ENCODE results near the gene CABP1. TPM values are rescaled to one million over a fixed set of nuclear protein-coding genes. Genes with fewer than 3 reads are reported as not detected.
"Not testable (repeated sequence)": the region's sequence is repeated elsewhere in the genome, so short reads cannot be mapped to it uniquely, and the experiment has no call there.

CABP1 gene
- total RNA-seq, 1 donor from 2014 or later, result 0.47 TPM

GRCh38 chr12:120668091-120668867 lies 27.9 kb downstream of the CABP1 start:
- H3K27ac ChIP-seq, result no peak overlapping the region
- H3K9ac ChIP-seq, result no peak overlapping the region
- H3K36me3 ChIP-seq, result no peaks in the 10 kb centered on the region
- Mint-ChIP-seq H3K36me3 (no peaks in the 10 kb centered on the region), H3K9me3 (peaks cover 4% of the 10 kb centered on the region), H3K4me1 (peaks cover 31% of the 10 kb centered on the region), H3K27ac (peak overlapping the region; percentile 10), H3K4me3 (peak overlapping the region; percentile 42), H3K27me3 (ENCODE audit: insufficient read depth, low read depth) (peaks cover 10% of the 10 kb centered on the region)
- peak overlapping the region; percentile 8 for H3K4me3 ChIP-seq
- H2AFZ ChIP-seq (replicated peaks), result peak overlapping the region; percentile 76
- H3F3A ChIP-seq (ENCODE audit: low read depth), result peaks cover 19% of the 10 kb centered on the region
- no peak for TF ChIP-seq EZH2 (IDR thresholded peaks at IDR 0.05)
- no peak for TF ChIP-seq CTCF (IDR thresholded peaks at IDR 0.05)
- TF ChIP-seq EZH2phosphoT487 (IDR thresholded peaks at IDR 0.05), result no peak
- peaks cover 17% of the 10 kb centered on the region for H3K4me1 ChIP-seq
- DNase-seq (ENCODE audit: low spot score), result peak; percentile 29
- peak overlapping the region; percentile 63 for H3K4me2 ChIP-seq
- no peaks in the 10 kb centered on the region for H3K9me3 ChIP-seq (ENCODE audit: low read depth)
- H4K20me1 ChIP-seq (ENCODE audit: low read depth), result no peaks in the 10 kb centered on the region
- H3K79me2 ChIP-seq (ENCODE audit: low read depth), result no peaks in the 10 kb centered on the region
- no peaks in the 10 kb centered on the region for H3K27me3 ChIP-seq

GRCh38 chr12:120668868-120669840 lies 28.7 kb downstream of the CABP1 start:
- Mint-ChIP-seq H3K36me3 (no peaks in the 10 kb centered on the region), H3K27ac (peak overlapping the region; percentile 53), H3K9me3 (peaks cover 4% of the 10 kb centered on the region), H3K4me1 (peaks cover 32% of the 10 kb centered on the region), H3K4me3 (peak overlapping the region; percentile 42), H3K27me3 (ENCODE audit: insufficient read depth, low read depth) (peaks cover 10% of the 10 kb centered on the region)
- TF ChIP-seq CTCF (IDR thresholded peaks at IDR 0.05) (no peak), EZH2phosphoT487 (IDR thresholded peaks at IDR 0.05) (no peak), EZH2 (IDR thresholded peaks at IDR 0.05) (no peak)
- Histone ChIP-seq H3K79me2 (ENCODE audit: low read depth) (no peaks in the 10 kb centered on the region), H4K20me1 (ENCODE audit: low read depth) (no peaks in the 10 kb centered on the region), H3F3A (ENCODE audit: low read depth) (peaks cover 19% of the 10 kb centered on the region), H3K4me2 (peak overlapping the region; percentile 63), H3K27ac (no peak overlapping the region), H3K27me3 (no peaks in the 10 kb centered on the region), H3K9ac (no peak overlapping the region), H3K4me1 (peaks cover 17% of the 10 kb centered on the region), H2AFZ (replicated peaks) (peak overlapping the region; percentile 76), H3K36me3 (no peaks in the 10 kb centered on the region), H3K4me3 (peak overlapping the region; percentile 8), H3K9me3 (ENCODE audit: low read depth) (no peaks in the 10 kb centered on the region)
- DNase-seq (ENCODE audit: low spot score), result peak; percentile 62

GRCh38 chr12:120670237-120670636 lies 29.8 kb downstream of the CABP1 start:
- not testable (repeated sequence) for H3K4me2 ChIP-seq; H4K20me1 ChIP-seq (ENCODE audit: low read depth); H3K9ac ChIP-seq; H2AFZ ChIP-seq (replicated peaks); H3K36me3 Mint-ChIP-seq; H3K79me2 ChIP-seq (ENCODE audit: low read depth); H3K9me3 Mint-ChIP-seq; H3K36me3 ChIP-seq; DNase-seq (ENCODE audit: low spot score); H3K9me3 ChIP-seq (ENCODE audit: low read depth); H3K27ac ChIP-seq; H3K4me3 ChIP-seq; H3K4me3 Mint-ChIP-seq; H3K27ac Mint-ChIP-seq; H3K27me3 ChIP-seq
- Histone ChIP-seq H3F3A (ENCODE audit: low read depth) (peaks cover 19% of the 10 kb centered on the region), H3K4me1 (peaks cover 17% of the 10 kb centered on the region)
- peaks cover 36% of the 10 kb centered on the region for H3K4me1 Mint-ChIP-seq
- H3K27me3 Mint-ChIP-seq (ENCODE audit: insufficient read depth, low read depth), result peaks cover 13% of the 10 kb centered on the region

Measured in neural progenitor cell (in vitro differentiated cells).